Bladder microvascular endothelial cell (primary cell): ENCODE measurements around the gene FUT9. TPM values are rescaled to one million over a fixed set of nuclear protein-coding genes. Genes with fewer than 3 reads are reported as not detected.

Source experiments
- total RNA-seq: library from RNA; depleted of rRNA; stranded (reverse); fragments of >200 nt; gene quantifications from 2 replicates; pipeline ENCODE4 v1.2.3, GENCODE V29; 2014

The FUT9 gene
- total RNA-seq = under 0.01 TPM in 1 of 2 replicates, not detected in the other

DNA sequence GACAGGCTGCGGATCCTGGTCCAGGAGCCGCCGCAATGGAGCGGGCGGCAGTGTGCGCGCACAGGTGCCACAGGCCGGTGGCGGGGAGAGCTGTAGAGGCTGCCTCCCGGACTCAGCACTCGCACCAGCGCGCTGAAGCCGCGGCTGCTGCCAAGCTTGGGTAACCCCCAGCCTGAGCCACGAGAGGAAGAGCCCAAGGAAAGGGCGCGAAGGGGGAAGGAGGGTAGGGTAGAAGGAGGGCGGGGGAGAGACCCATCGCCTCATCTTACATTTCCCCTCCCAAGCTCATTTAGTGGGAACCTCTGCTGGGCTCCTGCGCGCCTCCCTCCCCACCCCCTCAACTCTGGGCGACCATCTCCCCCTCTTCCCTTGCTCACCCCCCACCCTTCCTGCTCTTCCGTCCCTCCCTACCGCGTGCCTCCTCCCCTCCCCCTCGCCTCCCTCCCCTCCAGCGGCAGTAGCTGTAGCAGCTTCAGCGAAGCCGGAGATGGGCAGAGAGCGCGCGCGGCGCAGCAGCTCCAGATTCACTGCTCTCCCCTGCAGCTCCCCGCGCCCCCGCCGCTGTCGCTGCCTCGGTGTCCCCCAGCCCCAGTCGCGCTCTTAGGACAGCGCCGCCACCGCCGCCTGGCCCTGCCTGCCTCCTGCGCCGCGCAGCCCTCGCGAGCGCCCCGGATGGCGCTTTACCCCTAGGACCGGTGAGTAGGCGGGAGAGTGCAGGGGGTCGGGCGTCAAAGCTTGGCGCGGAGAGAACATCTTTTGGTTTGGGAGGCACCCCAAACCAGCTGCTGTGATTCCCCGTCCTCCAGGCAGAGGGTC, at the start of gene FUT9:
Gene FUT9, plus strand, starts transcription at position 457 of the 816 bp plus-strand sequence. CDS start 187,182 bp downstream, outside the sequence.

